Osteoblast (primary cell): ENCODE data around the gene SRP14. TPM values are rescaled to one million over a fixed set of nuclear protein-coding genes. Genes with fewer than 3 reads are reported as not detected.
"Not testable (repeated sequence)": the region's sequence is repeated elsewhere in the genome, so short reads cannot be mapped to it uniquely, and the experiment has no call there.

Source experiments
- DNase-seq: peaks from one replicate; pipeline ENCODE4 v3.0.0; 2011; ENCODE audit warnings: low spot score, mixed read lengths; ENCODE audit not compliant: insufficient read length; ENCODE audit errors: missing footprints
- H2AFZ ChIP-seq: 2 replicates; pipeline ENCODE4 v1.6.0; 2011; ENCODE audit warnings: mild to moderate bottlenecking, low read length
- H3K27ac ChIP-seq: 2 replicates; pipeline ENCODE4 v1.5.1; 2011; ENCODE audit warnings: mild to moderate bottlenecking, low read depth, low read length, moderate library complexity
- H3K27me3 ChIP-seq: 2 replicates; pipeline ENCODE4 v1.6.0; 2012; ENCODE audit warnings: mild to moderate bottlenecking, control low read depth, inconsistent platforms, low read length, moderate library complexity; ENCODE audit not compliant: insufficient read depth
- H3K36me3 ChIP-seq: 2 replicates; pipeline ENCODE4 v1.5.1; 2011; ENCODE audit warnings: mild to moderate bottlenecking, low read length, control low read depth, moderate library complexity; ENCODE audit not compliant: insufficient read depth
- H3K4me1 ChIP-seq: 2 replicates; pipeline ENCODE4 v1.5.1; 2011; ENCODE audit warnings: mild to moderate bottlenecking, low read length, control low read depth, moderate library complexity; ENCODE audit not compliant: insufficient read depth
- H3K4me2 ChIP-seq: 2 replicates; pipeline ENCODE4 v1.6.0; 2011; ENCODE audit warnings: mild to moderate bottlenecking, low read length; ENCODE audit not compliant: insufficient read depth
- H3K4me3 ChIP-seq: fragments of 200-600 bp; sonication (generic); 3 replicates; pipeline ENCODE4 v1.5.1; 2012; ENCODE audit warnings: mild to moderate bottlenecking, low read length, inconsistent platforms; ENCODE audit not compliant: insufficient read depth
- H3K79me2 ChIP-seq: 2 replicates; pipeline ENCODE4 v1.6.0; 2012; ENCODE audit warnings: mild to moderate bottlenecking, low read length, control low read depth, inconsistent platforms; ENCODE audit not compliant: insufficient read depth
- H3K9me3 ChIP-seq: 2 replicates; pipeline ENCODE4 v1.5.1; 2011; ENCODE audit warnings: low read depth, low read length, control low read depth
- H4K20me1 ChIP-seq: 2 replicates; pipeline ENCODE4 v1.6.0; 2012; ENCODE audit warnings: mild to moderate bottlenecking, low read length, control low read depth; ENCODE audit not compliant: insufficient read depth
- total RNA-seq: library from RNA; depleted of rRNA; stranded (reverse); fragments of >200 nt; gene quantifications from 2 replicates; pipeline ENCODE4 v1.2.3, GENCODE V29; 2012
- TF ChIP-seq, protein P1 (sequence below): IDR thresholded peaks from 2 replicates; pipeline ENCODE4 v1.5.1; 2011; ENCODE audit warnings: mild to moderate bottlenecking, low read depth, low read length, moderate library complexity; ENCODE audit errors: extremely low read depth

Gene SRP14
- total RNA-seq, 1 donor, result 81.4 TPM

GRCh38 chr15:40080847-40081246, 41.9 kb upstream of the SRP14 start:
- Histone ChIP-seq H3K79me2 (no peaks in the 10 kb centered on the region), H3K4me3 (no peak overlapping the region), H3K4me2 (no peak overlapping the region), H3K9me3 (no peaks in the 10 kb centered on the region), H3K27ac (no peak overlapping the region), H2AFZ (peak overlapping the region; percentile 97), H3K27me3 (no peaks in the 10 kb centered on the region), H3K4me1 (peaks cover 12% of the 10 kb centered on the region), H3K36me3 (no peaks in the 10 kb centered on the region), H4K20me1 (no peaks in the 10 kb centered on the region)
- TF ChIP-seq, protein P1, sequence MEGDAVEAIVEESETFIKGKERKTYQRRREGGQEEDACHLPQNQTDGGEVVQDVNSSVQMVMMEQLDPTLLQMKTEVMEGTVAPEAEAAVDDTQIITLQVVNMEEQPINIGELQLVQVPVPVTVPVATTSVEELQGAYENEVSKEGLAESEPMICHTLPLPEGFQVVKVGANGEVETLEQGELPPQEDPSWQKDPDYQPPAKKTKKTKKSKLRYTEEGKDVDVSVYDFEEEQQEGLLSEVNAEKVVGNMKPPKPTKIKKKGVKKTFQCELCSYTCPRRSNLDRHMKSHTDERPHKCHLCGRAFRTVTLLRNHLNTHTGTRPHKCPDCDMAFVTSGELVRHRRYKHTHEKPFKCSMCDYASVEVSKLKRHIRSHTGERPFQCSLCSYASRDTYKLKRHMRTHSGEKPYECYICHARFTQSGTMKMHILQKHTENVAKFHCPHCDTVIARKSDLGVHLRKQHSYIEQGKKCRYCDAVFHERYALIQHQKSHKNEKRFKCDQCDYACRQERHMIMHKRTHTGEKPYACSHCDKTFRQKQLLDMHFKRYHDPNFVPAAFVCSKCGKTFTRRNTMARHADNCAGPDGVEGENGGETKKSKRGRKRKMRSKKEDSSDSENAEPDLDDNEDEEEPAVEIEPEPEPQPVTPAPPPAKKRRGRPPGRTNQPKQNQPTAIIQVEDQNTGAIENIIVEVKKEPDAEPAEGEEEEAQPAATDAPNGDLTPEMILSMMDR, result no peak
- no peak for DNase-seq

GRCh38 chr15:40080104-40080503, 41.1 kb upstream of the SRP14 start:
- TF ChIP-seq, protein P1, result no peak
- Histone ChIP-seq H3K4me2 (no peak overlapping the region), H3K27me3 (no peaks in the 10 kb centered on the region), H3K9me3 (no peaks in the 10 kb centered on the region), H4K20me1 (no peaks in the 10 kb centered on the region), H3K4me3 (no peak overlapping the region), H3K27ac (no peak overlapping the region), H3K79me2 (no peaks in the 10 kb centered on the region), H2AFZ (no peak overlapping the region), H3K4me1 (peaks cover 12% of the 10 kb centered on the region), H3K36me3 (no peaks in the 10 kb centered on the region)
- no peak for DNase-seq

DNA sequence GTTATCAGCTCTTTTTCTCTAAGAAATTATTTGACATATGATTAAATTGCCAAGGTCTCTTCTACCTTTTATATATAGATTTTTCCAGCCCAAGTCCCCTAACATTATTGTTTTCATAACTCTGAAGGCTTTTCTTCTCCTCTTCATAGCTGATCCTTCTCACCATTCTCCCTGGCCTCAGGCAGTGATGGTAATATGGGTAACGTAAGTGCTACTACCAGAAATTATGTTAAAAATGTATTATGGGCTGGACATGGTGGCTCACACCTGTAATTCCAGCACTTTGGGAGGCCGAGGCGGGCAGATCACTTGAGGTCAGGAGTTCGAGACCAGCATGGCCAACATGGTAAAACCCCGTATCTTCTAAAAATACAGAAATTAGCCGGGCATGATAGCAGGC, 40.5 kb upstream of the SRP14 start:
- Histone ChIP-seq H3K4me2 (no peak overlapping the region), H3K36me3 (no peaks in the 10 kb centered on the region), H2AFZ (no peak overlapping the region), H3K27me3 (no peaks in the 10 kb centered on the region), H3K79me2 (no peaks in the 10 kb centered on the region), H4K20me1 (no peaks in the 10 kb centered on the region), H3K27ac (no peak overlapping the region), H3K4me1 (peaks cover 12% of the 10 kb centered on the region), H3K9me3 (no peaks in the 10 kb centered on the region), H3K4me3 (no peak overlapping the region)
- DNase-seq, result no peak
- TF ChIP-seq, protein P1, result no peak

DNA sequence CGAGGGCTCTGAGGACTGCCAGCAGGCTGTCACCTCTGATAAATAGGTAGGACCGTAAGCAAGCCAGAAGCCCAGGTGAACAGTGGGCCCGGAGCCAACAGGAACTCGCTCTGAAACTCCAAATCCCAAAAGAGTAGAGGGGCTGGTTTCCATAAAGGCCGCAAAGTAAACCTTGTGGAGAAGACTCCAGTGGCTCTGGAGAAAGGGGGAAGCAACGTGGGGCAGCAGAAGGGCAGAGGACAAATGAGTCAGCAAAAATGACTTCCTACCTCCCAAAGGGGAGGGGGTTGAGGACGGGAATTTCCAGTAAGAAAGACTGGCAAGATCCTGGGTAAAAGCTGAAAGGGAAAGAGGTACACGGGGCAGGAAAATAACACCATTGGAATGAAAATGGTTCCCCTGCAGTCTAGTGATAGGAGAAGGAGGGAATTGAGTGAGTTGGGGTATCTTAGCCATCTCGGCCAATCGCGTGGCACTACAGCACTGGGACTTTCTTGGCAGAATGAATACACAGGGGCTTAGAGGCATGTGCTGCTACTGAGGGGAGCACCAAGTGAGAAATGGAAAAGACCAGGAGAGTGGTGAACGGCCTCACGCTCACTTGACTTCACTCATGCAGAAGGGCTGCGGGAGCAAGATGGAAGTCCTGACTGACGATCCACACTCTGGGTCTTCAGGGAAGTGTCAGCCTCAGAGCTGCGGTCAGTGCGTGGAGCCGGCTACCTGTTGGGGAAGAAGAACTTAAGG, 36.5 kb upstream of the SRP14 start:
- no peak for DNase-seq
- Histone ChIP-seq H3K4me2 (no peak overlapping the region), H2AFZ (peak overlapping the region; percentile 68)

GRCh38 chr15:40074656-40075055, 35.7 kb upstream of the SRP14 start:
- not testable (repeated sequence) for H2AFZ ChIP-seq, H3K36me3 ChIP-seq, H3K4me2 ChIP-seq, H3K27me3 ChIP-seq, DNase-seq, H3K4me1 ChIP-seq, H3K79me2 ChIP-seq, H4K20me1 ChIP-seq, H3K27ac ChIP-seq, H3K4me3 ChIP-seq, H3K9me3 ChIP-seq

More for the DNA sequence above, 36.5 kb upstream of the SRP14 start:
- no peaks in the 10 kb centered on the region for H3K79me2 ChIP-seq
- H3K9me3 ChIP-seq, result no peaks in the 10 kb centered on the region
- no peaks in the 10 kb centered on the region for H4K20me1 ChIP-seq
- H3K36me3 ChIP-seq, result no peaks in the 10 kb centered on the region
- H3K27me3 ChIP-seq, result no peaks in the 10 kb centered on the region
- no peak overlapping the region for H3K27ac ChIP-seq
- TF ChIP-seq, protein P1, result no peak
- H3K4me1 ChIP-seq, result no peaks in the 10 kb centered on the region
- no peak overlapping the region for H3K4me3 ChIP-seq

DNA sequence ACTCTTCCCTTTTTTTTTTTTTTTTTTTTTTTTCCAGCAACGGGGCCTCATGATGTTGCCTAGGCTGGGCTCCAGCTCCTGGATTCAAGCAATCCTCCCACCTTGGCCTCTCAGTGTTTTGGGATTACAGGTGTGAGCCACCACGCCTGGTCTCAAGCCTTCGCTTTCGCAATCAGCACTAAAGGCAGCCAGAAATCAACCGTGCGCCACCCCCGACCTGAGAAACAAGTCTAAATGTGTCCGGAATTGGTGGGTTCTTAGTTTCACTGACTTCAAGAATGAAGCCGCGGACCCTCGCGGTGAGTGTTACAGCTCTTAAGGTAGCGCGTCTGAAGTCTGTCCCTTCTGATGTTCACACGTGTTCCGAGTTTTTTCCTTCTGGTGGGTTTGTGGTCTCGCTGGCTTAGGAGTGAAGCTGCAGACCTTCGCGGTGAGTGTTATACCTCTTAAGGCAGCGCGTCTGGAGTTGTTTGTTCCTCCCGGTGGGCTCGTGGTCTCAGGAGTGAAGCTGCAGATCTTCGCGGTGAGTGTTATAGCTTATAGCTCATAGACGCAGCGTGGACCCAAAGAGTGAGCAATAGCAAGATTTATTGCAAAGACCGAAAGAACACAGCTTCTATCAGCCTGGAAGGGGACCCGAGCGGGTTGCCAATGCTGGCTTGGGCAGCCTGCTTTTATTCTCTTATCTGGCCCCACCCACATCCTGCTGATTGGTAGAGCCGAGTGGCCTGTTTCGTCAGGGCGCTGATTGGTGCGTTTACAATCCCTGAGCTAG, 34.9 kb upstream of the SRP14 start:
- H4K20me1 ChIP-seq, H3K27ac ChIP-seq, H3K27me3 ChIP-seq, H3K4me2 ChIP-seq, H3K79me2 ChIP-seq, DNase-seq, H3K4me3 ChIP-seq, H3K9me3 ChIP-seq, H2AFZ ChIP-seq, H3K36me3 ChIP-seq, H3K4me1 ChIP-seq: not testable (repeated sequence)
